GM21576 (cell line): ENCODE results near the gene TAL1.
"Not testable (repeated sequence)": the region's sequence is repeated elsewhere in the genome, so short reads cannot be mapped to it uniquely, and the experiment has no call there.

Experiments used
- ATAC-seq: cut with Tn5 transposase; IDR thresholded peaks from one replicate; pipeline ENCODE4 v1.9.1; 2021; ENCODE audit warnings: mild to moderate bottlenecking, moderate library complexity; ENCODE audit not compliant: unreplicated experiment

Gene TAL1

GRCh38 chr1:47232187-47232874, at the start of gene TAL1:
TAL1 (minus strand) TSS chr1:47232225; CDS start chr1:47225888, 6,337 bp downstream.
- ATAC-seq = no peak

GRCh38 chr1:47280142-47280541, 48.1 kb upstream of the TAL1 start:
- no peak for ATAC-seq

- ATAC-seq = no peak
Observed at GRCh38 chr1:47276850-47277249, 44.8 kb upstream of the TAL1 start.

GRCh38 chr1:47275811-47276210, 43.8 kb upstream of the TAL1 start:
- not testable (repeated sequence) for ATAC-seq

- not testable (repeated sequence) for ATAC-seq
Observed at GRCh38 chr1:47265529-47265928, 33.5 kb upstream of the TAL1 start.

GRCh38 chr1:47262787-47263413, 30.9 kb upstream of the TAL1 start:
- ATAC-seq = no peak

- no peak for ATAC-seq
Observed at GRCh38 chr1:47257224-47257623, 25.2 kb upstream of the TAL1 start.

- no peak for ATAC-seq
Observed at GRCh38 chr1:47252795-47253194, 20.8 kb upstream of the TAL1 start.

GRCh38 chr1:47252369-47252768, 20.3 kb upstream of the TAL1 start:
- ATAC-seq = no peak

- no peak for ATAC-seq
Observed at GRCh38 chr1:47249755-47250154, 17.7 kb upstream of the TAL1 start.

- no peak for ATAC-seq
Observed at GRCh38 chr1:47244339-47244862, 12.4 kb upstream of the TAL1 start.

- no peak for ATAC-seq
Observed at GRCh38 chr1:47243910-47244309, 11.9 kb upstream of the TAL1 start.

- ATAC-seq = no peak
Observed at GRCh38 chr1:47241114-47242113, 9.4 kb upstream of the TAL1 start.

- ATAC-seq = no peak
Observed at GRCh38 chr1:47238935-47239592, 7.0 kb upstream of the TAL1 start.

GRCh38 chr1:47235806-47236205, 3.8 kb upstream of the TAL1 start:
- no peak for ATAC-seq

- ATAC-seq = no peak
Observed at GRCh38 chr1:47235241-47235681, 3.2 kb upstream of the TAL1 start.

GRCh38 chr1:47233186-47233585, 1.2 kb upstream of the TAL1 start:
- no peak for ATAC-seq

GRCh38 chr1:47231301-47232186, 481 bp downstream of the TAL1 start:
- no peak for ATAC-seq

- no peak for ATAC-seq
Observed at GRCh38 chr1:47230692-47231300, 1.2 kb downstream of the TAL1 start.
